SHP77 (cell line): ENCODE results near the gene ENO2.
"Not testable (repeated sequence)": the region's sequence is repeated elsewhere in the genome, so short reads cannot be mapped to it uniquely, and the experiment has no call there.

ENCODE experiments used
- DNase-seq, 2 experiments: peaks; one replicate each; lab custom pipeline; 2025; lab: John Stamatoyannopoulos, UW

The ENO2 gene

DNA sequence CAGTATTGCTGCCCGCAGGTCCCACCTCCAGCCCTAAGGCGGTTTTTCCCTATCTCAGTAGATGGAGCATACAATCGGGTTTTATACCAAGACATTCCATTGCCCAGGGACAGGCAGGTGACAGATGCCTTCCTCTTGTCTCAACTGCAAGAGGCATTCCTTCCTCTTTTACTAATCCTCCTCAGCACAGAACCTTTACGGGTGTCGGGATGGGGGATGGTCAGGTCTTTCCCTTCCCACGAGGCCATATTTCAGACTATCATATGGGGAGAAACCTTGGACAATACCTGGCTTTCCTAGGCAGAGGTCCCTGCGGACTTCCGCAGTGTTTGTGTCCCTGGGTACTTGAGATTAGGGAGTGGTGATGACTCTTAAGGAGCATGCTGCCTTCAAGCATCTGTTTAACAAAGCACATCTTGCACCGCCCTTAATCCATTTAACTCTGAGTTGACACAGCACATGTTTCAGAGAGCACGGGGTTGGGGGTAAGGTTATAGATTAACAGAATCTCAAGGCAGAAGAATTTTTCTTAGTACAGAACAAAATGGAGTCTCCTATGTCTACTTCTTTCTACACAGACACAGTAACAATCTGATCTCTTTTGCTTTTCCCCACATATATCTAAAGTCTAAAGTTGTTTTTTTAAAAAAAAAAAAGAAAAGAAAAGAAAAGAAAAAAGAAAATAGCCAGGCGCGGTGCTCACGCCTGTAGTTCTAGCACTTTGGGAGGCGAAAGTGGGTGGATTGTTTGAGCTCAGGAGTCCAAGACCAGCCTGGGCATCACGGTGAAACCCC, 28.0 kb upstream of the ENO2 start:
- not testable (repeated sequence) for DNase-seq

- DNase-seq = no peak
Observed at GRCh38 chr12:6887460-6887859, 26.9 kb upstream of the ENO2 start.

DNA sequence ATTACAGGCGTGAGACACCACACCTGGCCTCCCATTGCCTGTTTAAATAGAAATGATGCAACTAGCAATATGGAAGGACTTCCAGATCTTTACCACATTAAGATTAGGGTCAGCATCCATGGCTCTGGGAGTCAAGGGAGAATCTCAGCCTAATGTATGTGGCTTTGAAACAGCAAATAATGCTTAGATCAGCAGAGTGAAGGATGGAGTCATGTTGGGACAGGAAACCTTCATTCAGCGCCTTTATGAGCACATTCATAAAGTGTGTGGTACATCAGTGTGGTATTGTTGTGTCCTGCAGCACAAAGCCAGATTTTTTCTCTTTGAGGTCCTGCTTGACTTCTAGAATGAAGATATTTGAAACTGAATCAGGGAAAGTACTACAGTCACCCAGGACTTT, 26.0 kb upstream of the ENO2 start:
- no peak for DNase-seq

DNA sequence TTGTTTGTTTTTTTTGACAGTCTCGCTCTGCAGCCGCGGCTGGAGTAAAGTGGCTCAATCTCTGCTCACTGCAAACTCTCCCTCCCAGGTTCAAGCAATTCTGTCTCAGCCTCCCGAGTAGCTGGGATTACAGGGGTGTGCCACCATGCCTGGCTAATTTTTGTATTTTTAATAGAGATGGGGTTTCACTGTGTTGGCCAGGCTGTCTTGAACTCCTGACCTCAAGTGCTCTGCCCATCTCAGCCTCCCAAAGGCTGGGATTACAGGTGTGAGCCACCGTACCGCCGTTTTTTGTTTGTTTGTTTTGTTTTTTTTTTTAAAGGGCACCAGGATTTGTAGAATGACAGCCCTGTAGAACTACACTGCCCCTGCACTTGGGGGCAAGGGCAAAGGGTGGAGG, 25.6 kb upstream of the ENO2 start:
- DNase-seq = not testable (repeated sequence)

DNA sequence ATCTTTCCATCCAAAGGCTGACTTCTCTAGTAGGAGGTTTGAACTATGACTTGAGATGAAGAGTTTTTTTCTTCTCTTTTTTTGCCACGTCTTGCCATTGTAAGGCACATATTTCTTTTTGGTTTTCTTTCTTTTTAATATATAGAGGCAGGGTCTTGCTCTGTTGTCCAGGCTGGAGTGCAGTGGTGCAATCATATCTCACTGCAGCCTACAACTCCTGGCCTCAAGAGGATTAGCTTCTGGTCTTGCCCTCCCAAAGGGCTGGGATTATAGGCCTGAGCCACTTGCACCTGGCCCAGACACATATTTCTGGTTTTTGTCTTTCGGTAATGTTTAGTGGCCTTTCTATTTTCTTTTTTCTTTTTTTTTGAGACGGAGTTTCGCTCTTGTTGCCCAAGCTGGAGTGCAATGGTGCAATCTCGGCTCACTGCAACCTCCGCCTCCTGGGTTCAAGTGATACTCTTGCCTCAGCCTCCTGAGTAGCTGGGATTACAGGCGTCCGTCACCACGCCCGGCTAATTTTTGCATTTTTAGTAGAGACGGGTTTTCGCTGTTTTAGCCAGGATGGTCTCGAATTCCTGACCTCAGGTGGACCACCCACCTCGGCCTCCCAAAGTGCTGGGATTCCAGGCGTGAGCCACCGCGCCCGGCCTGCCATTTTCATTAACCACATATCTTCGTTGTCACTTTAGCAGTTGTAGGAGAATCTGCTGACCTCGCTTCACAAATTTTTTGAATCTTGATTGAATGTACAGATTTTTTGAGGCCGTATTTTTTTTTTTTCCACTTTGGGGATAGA, 24.4 kb upstream of the ENO2 start:
- not testable (repeated sequence) for DNase-seq

DNA sequence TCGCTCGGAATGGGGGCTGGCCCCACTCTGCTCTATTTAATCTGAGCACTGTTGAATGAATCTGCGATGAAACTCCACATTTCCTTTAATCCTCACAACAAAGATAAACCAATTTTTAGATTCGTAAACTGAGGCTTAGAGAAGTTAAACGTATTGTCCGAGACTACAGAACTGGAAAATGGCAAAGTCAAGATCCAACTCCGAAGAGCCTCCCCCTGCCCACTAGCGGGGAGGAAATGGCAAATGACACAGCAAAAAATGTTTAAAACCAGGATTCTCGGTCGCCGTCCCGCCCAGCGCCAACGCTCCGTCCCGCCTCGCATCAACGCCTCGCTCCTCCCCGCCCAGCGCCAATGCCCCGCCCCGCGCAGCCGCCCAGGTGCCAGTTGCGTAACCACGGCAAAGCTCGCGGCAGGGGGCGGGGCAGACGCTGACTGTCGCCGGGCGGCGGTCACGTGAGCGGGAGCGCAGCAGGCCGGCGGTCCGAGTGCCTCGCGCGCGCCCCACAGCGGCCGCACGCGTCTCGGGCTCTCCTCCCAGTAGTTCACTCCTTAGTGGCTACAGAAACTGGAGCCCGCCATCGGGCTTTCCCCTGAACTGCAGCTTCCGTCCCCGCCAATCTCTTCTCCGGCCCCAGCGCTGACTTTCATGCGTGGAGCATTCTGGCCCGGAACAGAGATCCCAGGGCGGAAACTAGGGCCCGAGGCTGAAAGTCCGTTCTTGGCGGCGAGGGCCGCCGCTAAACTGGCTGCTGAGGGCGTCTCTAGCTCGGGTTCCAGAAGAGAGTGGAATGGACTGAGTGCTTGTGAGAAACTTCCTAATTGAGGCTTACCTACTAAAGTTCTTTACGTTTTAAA, 23.4 kb upstream of the ENO2 start:
- peak; percentile 68 to 79 for DNase-seq

- DNase-seq = no peak
Observed at GRCh38 chr12:6891646-6892001, 22.8 kb upstream of the ENO2 start.

DNA sequence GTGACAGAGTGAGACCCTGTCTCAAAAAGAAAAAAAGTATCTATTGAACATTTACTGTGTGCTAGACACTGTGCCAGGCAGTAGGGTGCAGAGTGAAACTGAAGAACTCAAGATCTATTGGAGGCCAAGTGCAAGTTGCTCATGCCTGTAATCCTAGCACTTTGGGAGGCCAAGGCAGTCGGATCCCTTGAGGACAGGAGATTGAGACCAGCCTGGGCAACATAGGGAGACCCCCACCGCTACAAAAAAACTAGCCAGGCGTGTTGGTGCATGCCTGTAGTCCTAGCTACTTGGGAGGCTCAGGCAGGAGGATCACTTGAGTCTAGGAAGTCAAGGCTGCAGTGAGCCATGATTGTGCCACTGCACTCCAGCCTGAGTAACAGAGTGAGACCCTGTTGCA, 21.7 kb upstream of the ENO2 start:
- DNase-seq = not testable (repeated sequence)

- DNase-seq = no peak
Observed at GRCh38 chr12:6894321-6894720, 20.1 kb upstream of the ENO2 start.

GRCh38 chr12:6896846-6897435, 17.4 kb upstream of the ENO2 start:
- DNase-seq = no peak

DNA sequence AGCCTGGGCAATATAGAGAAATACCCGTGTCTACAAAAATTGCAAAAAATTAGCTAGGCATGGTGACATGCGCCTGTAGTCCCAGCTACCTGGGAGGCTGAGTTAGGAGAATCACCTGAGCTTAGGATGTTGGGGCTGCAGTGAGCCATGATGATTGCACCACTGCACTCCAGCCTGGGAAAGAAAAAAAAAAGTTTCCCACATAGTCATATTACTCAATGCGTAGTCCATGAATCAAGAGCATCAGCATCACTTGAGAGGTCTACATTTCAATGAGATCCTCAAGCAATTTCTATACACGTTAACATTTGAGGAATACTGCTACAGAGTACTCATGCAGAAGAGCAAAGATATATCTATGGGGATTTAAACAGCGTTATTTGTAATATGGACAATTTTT, 15.0 kb upstream of the ENO2 start:
- no peak for DNase-seq

DNA sequence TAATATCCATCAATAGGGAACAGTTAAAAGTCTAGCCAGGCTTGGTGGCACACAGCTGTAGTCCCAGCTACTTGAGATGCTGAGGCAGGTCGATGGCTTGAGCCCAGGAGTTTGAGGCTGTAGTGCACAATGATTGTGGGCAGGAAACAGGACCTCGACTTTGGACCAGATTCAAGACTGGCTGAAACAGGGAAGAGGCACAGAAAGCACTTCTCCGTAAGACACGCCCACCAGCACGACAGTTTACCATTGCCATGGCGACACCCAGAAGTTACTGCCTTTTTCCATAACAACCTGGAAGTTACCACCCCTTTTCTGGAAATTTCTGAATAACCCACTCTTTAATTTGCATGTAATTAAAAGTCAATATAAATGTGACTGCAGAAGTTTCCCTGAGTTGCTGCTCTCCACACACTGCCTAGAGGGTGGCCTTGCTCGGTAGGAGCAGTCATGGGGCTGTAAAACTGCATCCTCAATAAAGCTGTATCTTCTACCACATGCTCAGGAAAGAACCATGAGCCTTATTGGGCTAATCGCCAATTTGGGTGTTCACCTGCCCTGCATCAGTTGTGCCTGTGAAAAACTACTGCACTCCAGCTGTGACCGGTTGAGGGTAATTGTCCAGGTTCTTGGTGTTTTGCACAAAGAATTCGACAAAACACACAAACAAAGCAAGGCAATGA, 14.4 kb upstream of the ENO2 start:
- no peak for DNase-seq

GRCh38 chr12:6902448-6902847, 11.9 kb upstream of the ENO2 start:
- no peak for DNase-seq

- DNase-seq = no peak
Observed at GRCh38 chr12:6903722-6904121, 10.7 kb upstream of the ENO2 start.

DNA sequence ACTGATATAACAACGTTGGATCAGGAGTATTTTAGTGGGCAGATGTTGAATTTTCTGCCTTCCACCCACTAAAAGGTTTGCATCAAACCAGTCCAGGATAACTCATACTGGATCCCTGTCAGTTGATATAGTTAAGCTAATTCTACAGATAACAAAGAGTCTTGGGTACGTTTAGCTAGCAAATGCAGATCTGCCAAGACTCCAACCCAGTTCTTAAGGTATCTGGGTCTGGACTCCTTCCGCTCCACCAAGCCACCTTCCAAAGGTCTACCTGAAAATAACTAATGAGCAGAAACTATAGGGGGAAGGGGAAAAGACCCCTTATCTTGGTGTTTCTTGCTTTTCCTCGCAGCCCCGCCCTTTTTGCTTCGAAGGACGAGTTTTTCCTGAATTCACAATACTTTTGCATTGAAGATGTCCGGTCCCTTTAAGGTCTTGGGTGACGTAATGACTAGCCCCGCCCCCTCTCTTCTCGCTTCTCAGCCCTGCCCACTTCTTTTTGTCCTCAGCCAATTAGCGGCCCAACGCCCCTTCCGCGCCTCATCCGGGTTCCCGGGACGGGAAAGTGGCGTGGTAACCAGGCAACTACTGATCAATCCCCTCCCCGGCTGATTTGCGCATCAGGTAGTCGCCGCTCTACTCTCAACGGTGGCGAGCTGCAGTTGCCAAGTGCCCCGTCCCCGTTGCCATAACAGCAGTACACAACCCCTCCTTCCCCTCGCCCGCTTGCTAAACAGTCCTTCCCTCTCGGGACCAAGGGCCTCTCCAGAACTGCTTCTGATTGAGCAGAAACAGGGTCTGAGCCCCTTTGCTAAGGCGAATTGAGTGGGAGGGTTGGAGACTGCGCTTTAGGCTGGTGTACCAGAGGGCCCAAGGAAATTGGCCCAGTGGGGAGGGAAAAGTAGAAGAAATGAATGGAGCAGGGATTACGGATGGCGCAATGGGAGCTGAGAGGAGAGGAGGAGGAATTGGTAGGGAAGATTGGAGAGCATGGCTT, 9.8 kb upstream of the ENO2 start, which contains the start of gene LRRC23:
LRRC23 (plus strand) TSS at position 543 of the 997 bp plus-strand sequence. CDS start 812 bp downstream, outside the sequence.
- peak; percentile 89 to 91 for DNase-seq

DNA sequence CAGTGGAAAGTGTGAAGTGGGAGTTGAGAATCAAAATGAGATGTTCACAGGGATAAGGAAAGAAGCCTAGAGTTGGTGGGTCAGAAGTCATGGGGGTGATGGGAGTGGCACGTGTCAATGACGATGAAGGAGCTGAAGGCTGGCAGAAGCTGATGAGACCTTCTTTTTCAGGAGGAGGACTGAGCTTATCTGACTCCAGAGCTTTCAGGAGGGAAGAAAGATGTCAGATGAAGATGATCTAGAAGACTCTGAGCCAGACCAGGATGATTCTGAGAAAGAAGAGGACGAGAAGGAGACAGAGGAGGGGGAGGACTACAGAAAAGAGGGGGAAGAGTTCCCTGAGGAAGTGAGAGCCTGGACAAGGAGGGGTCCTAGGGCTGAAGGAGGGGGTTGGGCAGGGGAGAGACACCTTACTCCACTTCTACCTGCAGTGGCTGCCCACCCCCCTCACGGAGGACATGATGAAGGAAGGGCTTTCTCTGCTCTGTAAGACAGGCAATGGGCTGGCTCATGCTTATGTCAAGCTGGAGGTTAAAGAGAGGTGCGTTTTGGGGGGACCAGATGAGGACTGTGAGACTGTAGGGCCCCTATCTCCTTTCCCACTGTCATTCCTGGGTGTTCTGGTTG, 8.9 kb upstream of the ENO2 start:
- no peak for DNase-seq

DNA sequence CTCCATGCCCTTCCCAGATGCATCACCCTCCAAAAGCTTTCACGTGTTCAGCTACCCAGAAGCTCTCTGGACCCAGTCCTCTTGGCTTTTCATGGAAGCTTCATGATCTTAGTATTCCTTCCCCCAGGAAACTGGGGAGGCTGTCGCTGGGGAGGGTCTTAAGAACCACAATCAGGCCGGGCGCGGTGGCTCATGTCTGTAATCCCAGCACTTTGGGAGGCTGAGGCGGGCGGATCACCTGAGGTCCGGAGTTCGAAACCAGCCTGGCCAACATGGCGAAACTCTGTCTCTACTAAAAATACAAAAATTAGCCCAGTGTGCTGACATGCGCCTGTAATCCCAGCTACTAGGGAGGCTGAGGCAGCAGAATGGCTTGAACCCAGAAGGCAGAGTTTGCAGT, 6.2 kb upstream of the ENO2 start:
- not testable (repeated sequence) for DNase-seq

- DNase-seq = no peak
Observed at GRCh38 chr12:6909421-6910145, 4.8 kb upstream of the ENO2 start.
